HG03460 (cell line): ENCODE results near the gene RAPGEF4.
"Not testable (repeated sequence)": the region's sequence is repeated elsewhere in the genome, so short reads cannot be mapped to it uniquely, and the experiment has no call there.

ENCODE experiments used
- ATAC-seq: cut with Tn5 transposase; IDR thresholded peaks from one replicate; pipeline ENCODE4 v1.9.1; 2021; ENCODE audit not compliant: unreplicated experiment

The RAPGEF4 gene

DNA sequence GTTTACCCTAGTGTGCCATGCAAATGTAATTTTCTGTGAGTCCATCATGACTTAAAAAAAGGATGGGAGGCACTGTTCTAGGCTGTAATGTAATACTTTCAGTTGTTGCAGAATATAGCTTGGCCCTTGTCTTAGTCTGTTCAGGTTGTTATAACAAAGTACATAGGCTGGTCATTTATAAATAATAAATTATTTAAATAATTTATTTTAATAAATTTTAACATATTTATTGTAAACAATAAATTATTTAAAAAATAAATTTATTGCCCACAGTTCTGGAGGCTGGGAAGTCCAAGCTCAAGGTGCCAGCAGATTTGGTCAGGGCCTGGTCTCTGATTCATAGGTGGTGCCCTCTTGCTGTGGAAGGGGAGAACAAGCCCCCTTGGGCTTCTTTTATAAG lies 35.2 kb downstream of the RAPGEF4 start:
- no peak for ATAC-seq

DNA sequence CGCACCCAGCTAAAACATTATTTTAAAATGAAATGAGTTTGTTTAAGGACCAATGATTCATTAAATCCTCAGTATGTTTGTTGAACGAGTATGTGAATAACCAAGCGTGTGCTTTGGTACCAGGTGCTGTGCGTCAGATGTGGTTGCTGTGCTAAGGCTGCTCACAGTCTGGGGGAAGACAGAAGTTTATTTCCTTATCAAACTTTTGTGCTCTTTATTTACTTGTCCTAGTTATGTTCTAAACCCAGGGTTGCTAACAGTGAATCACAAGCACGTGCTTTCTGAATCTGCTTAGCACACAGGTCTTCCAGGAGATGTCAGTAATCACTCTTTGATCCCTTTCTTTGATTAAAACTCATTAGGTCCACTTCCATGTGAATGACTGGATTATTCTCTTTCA lies 37.0 kb downstream of the RAPGEF4 start:
- ATAC-seq, result no peak

DNA sequence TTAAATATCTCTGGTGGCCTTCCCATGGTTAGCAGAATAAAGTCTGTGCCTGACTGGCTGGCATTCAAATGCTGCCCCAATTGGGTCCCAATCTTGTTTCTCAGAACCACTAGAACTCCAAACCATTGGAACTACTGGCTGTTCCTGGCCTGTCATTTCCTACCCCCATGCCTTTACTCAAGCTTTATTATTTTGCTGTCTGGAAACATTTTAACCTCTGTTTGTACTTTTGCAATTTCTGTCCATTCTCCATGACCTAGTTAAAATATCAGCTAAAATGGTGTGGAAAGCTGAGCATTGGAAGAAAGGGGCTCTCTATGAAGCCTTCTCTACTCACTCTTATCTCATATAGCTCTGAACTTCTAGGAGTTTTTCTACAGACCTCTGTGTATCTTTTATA lies 38.7 kb downstream of the RAPGEF4 start:
- no peak for ATAC-seq

DNA sequence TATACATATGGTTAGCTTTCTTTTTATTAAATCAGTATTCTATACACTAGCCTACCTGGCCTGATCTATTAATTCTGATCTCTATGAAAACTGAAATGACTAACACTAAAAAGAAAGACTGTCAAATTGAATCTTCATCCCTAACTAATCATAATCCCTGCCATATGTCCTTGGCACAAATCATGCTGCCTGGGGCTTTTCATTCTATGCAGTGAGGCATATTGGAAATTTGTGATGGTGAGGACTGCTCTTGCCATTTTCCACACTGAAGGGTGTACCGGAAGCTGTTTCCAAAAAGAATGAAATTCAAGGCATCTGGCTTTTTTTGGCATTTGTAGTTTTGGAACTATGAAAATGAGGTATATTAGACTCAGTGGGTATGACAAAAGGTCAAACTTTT lies 39.7 kb downstream of the RAPGEF4 start:
- no peak for ATAC-seq

DNA sequence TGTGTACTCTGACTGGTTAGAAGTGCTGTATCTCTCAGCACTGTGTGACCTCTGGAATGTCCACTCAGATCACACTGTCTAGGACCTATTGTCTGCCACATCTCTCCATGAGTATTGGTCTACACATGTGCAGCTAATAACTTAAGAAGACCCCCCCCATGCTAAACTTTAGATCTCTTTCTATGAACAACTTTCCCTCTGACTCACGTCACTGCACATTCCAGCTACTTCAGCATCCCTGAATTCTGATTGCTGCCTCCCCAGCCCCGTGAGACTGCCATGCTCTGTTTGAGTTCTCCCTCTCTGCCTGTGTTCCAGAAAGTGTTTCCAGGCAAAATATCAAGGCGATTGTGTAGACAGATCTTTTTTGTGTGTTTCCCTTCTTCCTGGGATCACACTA lies 41.8 kb downstream of the RAPGEF4 start:
- no peak for ATAC-seq

DNA sequence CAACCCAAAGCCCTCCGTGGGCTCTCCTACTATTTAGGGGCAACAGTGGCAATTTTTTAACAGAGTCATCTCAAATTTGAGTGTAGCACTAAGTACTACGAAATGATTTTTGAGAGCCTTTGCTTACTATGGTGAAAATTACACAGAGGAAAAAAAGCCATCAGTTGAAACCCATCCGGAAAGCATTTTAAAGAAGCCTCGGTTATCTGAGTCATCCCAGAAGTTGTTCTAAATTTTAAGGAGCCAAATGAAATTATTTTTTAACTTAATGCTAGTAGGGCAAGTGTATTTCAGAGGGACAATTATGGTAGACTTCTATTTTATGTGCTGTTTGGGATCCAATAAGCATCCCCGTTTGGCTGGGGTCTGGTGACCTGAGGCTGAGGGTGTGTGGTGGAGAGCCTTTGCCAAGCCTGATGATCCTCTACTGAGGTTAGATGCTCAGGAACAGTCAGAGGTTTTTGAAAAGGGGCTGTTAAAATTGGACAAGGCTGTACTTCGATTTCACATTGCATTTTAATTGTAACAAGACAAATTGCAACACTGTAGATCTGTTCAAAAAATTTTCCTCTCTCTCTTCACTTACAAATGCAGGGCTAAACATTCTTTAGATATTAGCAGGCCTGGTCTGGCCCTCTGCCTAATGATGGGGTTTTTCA lies 47.0 kb downstream of the RAPGEF4 start:
- ATAC-seq, result no peak

DNA sequence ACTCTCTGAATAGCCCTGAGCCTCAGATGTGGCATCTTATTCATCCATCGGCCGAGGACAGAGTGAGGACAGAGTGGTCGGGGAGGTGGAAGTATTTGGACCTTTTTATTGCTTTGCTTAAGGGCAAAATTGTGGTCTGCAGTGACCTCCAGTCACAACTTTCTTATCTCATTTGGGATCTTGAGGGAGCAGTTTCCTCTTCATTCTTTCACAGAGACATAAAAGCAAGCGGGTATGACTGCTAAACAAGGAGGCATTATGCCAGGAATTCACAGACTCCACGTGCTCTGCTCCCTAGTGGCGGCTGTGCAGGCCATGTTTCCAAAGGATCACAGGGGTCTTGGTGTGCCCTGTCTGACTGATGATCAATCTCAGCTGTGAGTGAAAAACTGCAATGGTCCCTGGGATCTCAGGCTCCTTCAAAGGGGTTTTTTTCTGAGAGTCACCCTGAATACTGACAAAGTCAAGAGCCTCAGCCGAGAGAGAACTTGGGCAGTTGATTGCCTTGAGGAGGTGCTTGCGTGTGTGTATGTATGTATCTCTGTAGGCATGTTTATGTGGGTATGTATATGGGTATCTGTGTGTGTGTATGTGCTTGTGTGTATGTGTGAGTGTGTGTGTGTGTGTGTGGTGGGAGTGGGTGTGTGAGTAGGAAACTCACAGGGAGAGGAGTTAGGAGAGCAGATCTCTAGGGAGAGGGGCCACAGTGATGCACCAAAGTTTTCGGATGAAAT lies 47.7 kb downstream of the RAPGEF4 start:
- ATAC-seq, result no peak

DNA sequence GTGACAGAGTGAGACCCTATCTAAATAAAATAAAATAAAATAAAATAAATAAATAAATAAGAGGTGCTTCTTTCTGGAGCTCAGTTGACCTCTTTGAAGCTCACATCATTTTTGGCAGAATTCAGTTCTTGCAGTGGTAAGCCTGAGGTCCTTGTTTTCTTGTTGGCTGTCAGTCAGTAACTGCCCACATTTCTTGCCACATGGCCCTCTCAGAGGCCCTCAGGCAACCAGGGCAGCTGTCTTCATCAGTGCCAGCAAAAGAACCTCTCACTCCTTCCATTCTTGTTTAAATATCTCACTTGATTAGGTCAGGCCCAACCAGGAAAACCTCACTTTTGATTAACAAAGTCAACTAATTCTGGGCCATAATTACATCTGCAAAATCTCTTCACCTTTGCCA lies 53.2 kb downstream of the RAPGEF4 start:
- no peak for ATAC-seq

DNA sequence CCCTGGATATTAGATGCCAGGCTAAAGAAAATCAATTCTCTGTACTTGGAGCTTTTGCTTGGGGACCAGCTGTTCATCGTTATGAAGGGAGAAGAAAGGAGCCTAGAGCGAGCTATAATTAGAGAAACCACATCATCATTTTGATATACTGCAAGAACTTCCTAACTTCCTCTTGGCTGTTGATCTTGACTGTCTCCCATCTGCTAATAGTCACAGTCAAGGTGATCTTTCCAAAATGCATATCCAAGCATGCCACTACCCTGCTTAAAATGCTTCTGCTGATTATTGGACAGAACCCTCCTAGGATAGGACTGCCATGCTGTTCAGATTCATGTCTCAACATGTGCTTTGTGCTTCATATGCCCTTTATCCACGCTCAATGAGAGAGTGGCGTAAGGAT lies 54.8 kb downstream of the RAPGEF4 start:
- ATAC-seq, result no peak

DNA sequence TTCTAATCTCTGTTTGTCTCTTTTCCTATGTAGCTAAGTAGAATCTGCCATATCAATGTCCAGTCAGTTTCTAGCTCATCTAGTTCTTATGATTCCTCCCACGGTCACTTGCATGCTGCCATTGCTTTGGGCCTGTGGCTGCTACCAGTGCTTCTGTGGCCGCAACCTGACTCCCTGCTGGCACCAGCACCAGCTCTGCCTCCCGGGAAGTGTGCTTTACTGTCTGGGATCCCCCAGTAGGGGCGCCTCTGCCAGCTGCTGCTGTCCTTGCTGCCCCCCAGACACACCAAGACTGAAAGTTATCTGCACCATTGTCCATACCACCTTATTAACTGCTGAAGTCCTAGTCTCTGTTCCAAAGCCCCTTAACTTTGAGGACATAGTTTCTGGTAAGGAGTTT lies 56.3 kb downstream of the RAPGEF4 start:
- no peak for ATAC-seq

DNA sequence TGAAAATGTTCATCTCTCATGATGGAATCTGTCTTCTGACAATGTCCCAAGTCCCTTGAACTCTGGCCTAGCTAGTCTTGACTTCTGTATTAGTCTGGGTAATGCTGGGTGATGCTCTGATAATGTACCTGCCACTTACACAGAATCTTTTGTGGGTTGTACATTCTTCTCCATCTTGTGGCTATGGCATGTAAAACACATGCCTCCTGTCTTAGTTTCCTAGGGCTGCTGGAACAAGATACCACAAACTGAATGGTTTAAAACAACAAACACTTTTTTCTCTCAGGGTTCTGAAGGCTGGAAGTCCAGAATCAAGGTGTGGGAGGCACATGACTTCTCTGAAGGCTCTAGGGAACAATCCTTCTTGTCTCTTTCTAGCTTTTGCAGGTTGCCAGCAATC lies 57.1 kb downstream of the RAPGEF4 start:
- ATAC-seq, result no peak

DNA sequence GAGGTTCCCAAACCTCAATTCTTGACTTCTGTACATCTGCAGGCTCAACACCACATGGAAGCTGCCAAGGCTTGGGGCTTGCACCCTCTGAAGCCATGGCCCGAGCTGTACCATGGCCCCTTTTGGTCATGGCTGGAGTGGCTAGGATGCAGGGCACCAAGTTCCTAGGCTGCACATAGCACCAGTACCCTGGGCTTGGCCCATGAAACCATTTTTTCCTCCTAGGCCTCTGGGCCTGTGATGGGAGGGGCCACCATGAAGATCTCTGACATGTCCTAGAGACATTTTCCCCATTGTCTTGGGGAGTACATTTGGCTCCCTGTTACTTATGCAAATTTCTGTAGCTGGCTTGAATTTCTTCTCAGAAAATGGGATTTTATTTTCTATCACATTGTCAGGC lies 67.7 kb downstream of the RAPGEF4 start:
- ATAC-seq, result not testable (repeated sequence)

DNA sequence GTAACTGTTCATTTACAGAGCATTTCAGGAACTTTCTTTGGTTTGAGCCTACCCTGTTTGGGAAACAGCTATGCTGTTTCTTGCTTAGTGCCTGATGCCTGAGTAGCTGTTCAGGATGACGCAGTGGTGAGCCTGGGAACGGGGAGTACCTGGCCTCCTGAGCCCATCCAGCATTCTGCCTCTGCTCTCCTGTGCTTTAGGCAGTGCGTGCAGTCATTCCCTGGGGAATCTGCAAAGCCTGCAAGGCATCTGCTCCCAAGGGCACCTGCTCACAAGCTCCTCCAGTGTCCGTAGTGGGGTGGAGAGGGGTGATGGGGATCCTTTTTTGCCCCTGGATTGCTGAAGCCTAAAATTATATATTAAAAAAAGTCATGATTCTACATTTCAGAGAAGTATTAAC lies 68.8 kb downstream of the RAPGEF4 start:
- ATAC-seq, result no peak

DNA sequence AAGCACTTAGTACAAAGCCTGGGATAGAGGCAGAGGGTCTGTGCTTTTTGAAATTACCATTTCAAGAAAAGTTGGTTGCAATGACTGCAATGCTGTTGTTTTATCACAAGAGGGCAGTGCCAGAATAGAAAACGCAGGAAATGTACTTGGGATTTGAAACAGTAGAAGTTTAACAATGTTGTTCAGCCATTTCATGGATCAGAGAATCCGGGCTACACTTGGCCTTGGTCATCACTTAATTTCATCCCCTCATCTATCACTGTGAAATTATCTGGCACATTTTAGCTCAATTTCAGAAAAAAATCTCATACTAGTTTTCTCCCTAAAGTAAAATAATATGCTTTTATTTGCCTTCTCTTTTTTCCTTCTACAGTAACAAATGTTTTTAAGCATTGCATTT lies 70.8 kb downstream of the RAPGEF4 start:
- ATAC-seq, result no peak

DNA sequence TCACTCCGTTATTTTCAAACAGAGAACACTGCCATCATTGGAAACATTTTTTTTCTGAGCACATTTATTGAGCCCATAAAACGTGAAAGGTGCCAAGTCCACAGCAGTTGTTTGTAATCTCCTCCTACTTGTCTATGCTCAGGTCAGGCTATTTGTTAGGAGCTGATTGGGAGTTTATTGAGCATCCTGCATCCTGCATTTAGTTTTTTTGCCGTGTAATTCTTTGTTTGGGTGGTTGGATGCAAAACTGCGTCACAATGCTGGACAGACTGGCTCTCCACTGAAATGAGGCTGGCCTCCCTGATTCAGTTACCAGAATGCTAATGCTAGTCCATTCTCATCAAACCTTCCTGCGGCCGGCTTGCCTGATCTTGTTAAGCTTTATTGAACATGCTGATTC lies 71.4 kb downstream of the RAPGEF4 start:
- no peak for ATAC-seq

DNA sequence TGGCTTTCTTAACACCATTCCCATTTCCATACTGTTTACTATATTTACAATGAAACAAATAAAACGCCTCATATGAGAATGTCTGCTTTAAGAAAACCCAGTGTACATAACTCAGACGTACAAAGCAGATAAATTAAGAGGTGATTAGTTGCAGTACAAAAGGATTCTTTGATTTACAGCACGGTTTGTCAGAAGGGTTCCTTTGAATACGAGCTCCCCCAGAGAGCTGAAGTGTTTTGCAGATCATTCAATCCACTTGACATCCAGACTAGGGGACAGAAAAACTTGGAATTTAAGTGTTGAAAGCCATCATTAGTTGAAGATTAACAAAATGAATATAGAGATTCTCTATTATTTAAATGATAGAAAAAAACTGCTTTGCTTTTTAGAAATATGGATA lies 72.5 kb downstream of the RAPGEF4 start:
- no peak for ATAC-seq

DNA sequence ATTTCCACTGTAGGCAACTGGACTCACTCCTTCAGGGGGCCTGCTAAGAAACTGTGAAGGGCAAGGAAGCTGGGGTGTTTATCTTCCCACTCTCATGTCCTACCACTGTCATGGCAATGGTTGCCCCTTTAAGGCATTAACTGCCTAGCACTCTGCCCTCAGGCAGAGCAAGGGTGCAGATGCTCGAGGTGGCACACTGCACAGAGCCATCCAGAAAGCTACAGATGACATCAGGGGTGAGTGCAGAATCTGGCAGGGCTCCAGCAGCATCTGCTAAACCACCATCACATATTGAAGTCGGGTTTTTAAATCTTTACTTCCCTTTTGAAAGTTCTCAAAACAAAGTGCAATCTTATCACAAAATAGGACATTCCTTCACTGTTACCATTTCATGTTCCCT lies 75.4 kb downstream of the RAPGEF4 start:
- no peak for ATAC-seq

DNA sequence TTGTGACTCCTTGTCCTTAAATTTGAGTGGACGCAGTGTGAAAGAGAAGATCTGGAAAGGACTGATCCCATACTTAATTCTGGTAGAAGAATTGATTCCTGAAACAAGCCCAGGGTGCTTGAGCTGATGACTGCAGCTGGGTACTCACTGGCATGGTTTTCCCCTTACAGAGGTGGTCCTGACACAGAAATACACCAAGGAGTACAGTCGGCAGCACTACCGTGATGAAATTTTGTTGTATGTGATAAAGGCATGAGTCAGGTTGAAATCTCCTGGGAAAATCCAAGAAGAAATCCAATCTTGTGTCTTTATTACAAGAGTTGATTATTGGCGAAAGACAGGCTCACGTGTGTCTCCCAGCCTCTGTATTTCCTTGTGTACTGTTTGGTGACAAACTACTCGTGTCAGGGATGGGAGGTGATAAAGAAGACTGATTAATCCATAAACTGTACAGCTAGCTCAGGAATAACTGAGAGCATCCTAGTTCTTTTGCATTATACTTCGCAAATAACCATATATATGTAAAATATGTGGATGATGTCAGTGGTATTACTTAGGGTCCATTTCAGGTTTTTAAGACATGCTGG lies 76.6 kb downstream of the RAPGEF4 start:
- no peak for ATAC-seq

DNA sequence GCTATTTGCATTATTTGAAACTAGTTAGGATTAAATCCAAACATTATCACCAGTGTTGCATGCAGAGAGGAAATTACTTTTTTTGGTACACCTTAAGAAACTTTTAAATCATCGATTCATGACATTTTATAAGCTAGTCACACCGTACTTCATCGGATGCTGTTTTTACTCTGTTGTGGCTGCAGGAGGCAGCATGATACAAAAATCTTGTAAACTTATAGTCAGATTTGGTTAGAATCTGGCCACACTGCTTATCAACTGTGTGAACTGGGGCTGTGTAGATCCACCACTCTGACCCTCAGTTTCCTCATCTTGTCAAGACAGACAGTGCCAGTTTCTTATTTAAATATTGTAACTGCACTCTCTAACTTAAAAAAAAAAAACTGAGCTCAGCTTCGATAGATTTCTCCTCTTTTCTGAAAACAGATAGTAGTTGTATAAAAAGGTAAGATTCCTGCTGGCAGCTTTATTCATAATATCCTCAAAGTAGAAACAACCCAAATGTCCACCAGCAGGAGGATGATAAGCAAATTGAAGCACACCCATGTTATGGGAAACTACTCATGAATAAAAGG lies 77.8 kb downstream of the RAPGEF4 start:
- no peak for ATAC-seq

DNA sequence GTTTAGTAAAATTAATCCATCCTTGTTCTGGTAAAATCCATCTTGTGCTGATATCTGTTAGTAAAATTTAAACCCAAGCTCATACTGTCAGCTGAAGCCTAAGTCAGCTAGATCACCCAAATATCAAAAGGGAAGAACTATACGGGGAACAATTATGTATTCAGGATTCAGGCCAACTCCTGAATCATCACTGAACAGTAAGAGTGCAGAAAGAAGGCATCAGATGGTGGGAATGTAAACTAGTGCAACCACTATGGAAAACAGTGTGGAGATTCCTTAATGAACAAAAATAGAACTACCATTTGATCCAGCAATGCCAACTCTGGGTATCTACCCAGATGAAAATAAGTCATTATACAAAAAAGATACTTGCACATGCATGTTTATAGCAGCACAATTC lies 81.8 kb downstream of the RAPGEF4 start:
- no peak for ATAC-seq

DNA sequence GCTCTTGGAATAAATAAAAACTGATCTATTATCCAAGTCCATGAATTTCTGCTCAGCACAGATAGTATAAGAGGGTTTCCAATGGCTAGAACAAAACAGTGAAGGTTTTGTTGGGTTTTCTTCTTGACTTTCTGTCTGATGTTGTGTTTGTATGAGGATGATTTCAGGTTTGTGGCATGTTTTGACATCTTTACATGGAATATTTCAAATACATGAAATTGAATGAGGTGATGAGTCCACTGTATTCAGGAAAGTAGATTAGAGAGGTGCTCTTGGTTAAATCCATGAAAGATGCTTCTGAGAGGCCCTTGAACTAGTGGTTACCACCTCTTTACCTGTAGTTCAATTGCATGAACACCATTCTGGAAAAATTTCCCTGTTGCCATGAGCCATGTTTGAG lies 84.3 kb downstream of the RAPGEF4 start:
- no peak for ATAC-seq
